Endothelial cell of umbilical vein (primary cell): Measurements from ENCODE around the gene CALHM1. TPM values are rescaled to one million over a fixed set of nuclear protein-coding genes. Genes with fewer than 3 reads are reported as not detected.

Experiments
- BruUV-seq: library from RNA; stranded (reverse); fragments of 400-500 nt; replicated peaks from 2 replicates; lab custom pipeline; 2021; lab: Mats Ljungman, UMichigan
- CTCF ChIA-PET: fragments of 300-600, 350-600 bp; sonication (Branson Sonifier 250); formaldehyde crosslinking; loops from one replicate; lab custom pipeline; 2021; ENCODE audit warnings: antibody characterized with exemption, inconsistent platforms; lab: Charles Lee
- POLR2A ChIA-PET: fragments of 300-600, 350-600 bp; sonication (Branson Sonifier 250); formaldehyde crosslinking; loops from one replicate; lab custom pipeline; 2021; ENCODE audit warnings: antibody characterized with exemption, inconsistent platforms; lab: Charles Lee
- DNase-seq: peaks from one replicate; pipeline ENCODE4 v3.0.0-alpha.2; 2011; ENCODE audit warnings: low read depth, low spot score
- FAIRE-seq: peaks from 2 replicates; lab custom pipeline; 2011; peaks lifted over from hg19 to GRCh38; lab: Jason Lieb, UNC
- H2AFZ ChIP-seq: 2 replicates; pipeline ENCODE4 v1.6.0; 2012; ENCODE audit warnings: low read depth, low read length, control low read depth, inconsistent platforms
- H3K27ac ChIP-seq: 2 replicates; pipeline ENCODE4 v1.5.1; 2011; ENCODE audit warnings: low read depth, mild to moderate bottlenecking, control low read depth, low read length, moderate library complexity; ENCODE audit not compliant: insufficient read depth
- H3K27me3 ChIP-seq, 2 experiments: 2 replicates each; pipeline versions ENCODE4 v1.6.0 to v1.6.1; 2011; ENCODE audit warnings: low read length in 2 of 2, mixed read lengths in 1 of 2; ENCODE audit not compliant: control insufficient read depth in 2 of 2, insufficient read depth in 2 of 2
- H3K36me3 ChIP-seq, 2 experiments: 2 replicates in 1 of 2; 3 replicates in 1 of 2; pipeline ENCODE4 v1.5.1; 2011; ENCODE audit warnings: low read length in 2 of 2, mild to moderate bottlenecking in 1 of 2, moderate library complexity in 1 of 2; ENCODE audit not compliant: control insufficient read depth in 2 of 2, insufficient read depth in 2 of 2; ENCODE audit errors: extremely low read depth in 1 of 2
- H3K4me1 ChIP-seq: 3 replicates; pipeline ENCODE4 v1.5.1; 2011; ENCODE audit warnings: mild to moderate bottlenecking, low read length; ENCODE audit not compliant: control insufficient read depth, insufficient read depth; ENCODE audit errors: extremely low read depth
- H3K4me2 ChIP-seq: 2 replicates; pipeline ENCODE4 v1.6.1; 2011; ENCODE audit warnings: low read length, control low read depth, mixed read lengths; ENCODE audit not compliant: insufficient read depth
- H3K4me3 ChIP-seq, 3 experiments: fragments of 200-600 bp in 1 of 3; sonication (generic), shearing (Covaris generic) in 1 of 3; replicated peaks in 1 of 3; 2 replicates each; pipeline ENCODE4 v1.5.1; 2011 to 2016; ENCODE audit warnings: control low read depth in 3 of 3, low read length in 3 of 3, mild to moderate bottlenecking in 2 of 3, inconsistent platforms in 1 of 3, low read depth in 1 of 3, moderate library complexity in 1 of 3; ENCODE audit not compliant: insufficient read depth in 1 of 3
- H3K79me2 ChIP-seq: 2 replicates; pipeline ENCODE4 v1.6.0; 2012; ENCODE audit warnings: low read length, inconsistent platforms; ENCODE audit not compliant: control insufficient read depth, insufficient read depth
- H3K9ac ChIP-seq: replicated peaks from 2 replicates; pipeline ENCODE3; 2011; ENCODE audit warnings: low read length, control low read depth; ENCODE audit not compliant: insufficient read depth; ENCODE audit errors: extremely low read depth
- H3K9me1 ChIP-seq: replicated peaks from 3 replicates; pipeline ENCODE4 v1.6.0; 2011; ENCODE audit warnings: mild to moderate bottlenecking, low read length; ENCODE audit not compliant: control insufficient read depth, insufficient read depth; ENCODE audit errors: extremely low read depth
- H3K9me3 ChIP-seq: replicated peaks from 2 replicates; pipeline ENCODE4 v1.5.1; 2012; ENCODE audit warnings: low read length, inconsistent platforms; ENCODE audit not compliant: control insufficient read depth, insufficient read depth
- H4K20me1 ChIP-seq: replicated peaks from 2 replicates; pipeline ENCODE3; 2011; ENCODE audit warnings: mild to moderate bottlenecking, low read length; ENCODE audit not compliant: control insufficient read depth, insufficient read depth; ENCODE audit errors: extremely low read depth
- CTCF ChIP-seq, 2 donors: IDR thresholded peaks; 1 replicate in 1 of 2; 2 replicates in 1 of 2; pipeline ENCODE4 v1.5.1; 2011; ENCODE audit warnings: low read length in 2 of 2, mild to moderate bottlenecking in 2 of 2, moderate library complexity in 2 of 2, control low read depth in 1 of 2, inconsistent platforms in 1 of 2, low read depth in 1 of 2; ENCODE audit not compliant: insufficient read depth in 1 of 2; ENCODE audit errors: extremely low read depth in 1 of 2
- EZH2 ChIP-seq: IDR thresholded peaks from 2 replicates; pipeline ENCODE4 v1.6.1; 2012; ENCODE audit warnings: borderline replicate concordance, low read depth, mild to moderate bottlenecking, moderate library complexity, low read length, inconsistent platforms; ENCODE audit not compliant: severe bottlenecking
- FOS ChIP-seq: IDR thresholded peaks from 2 replicates; pipeline ENCODE4 v1.6.1; 2011; ENCODE audit warnings: mild to moderate bottlenecking, low read length, moderate library complexity, borderline replicate concordance; ENCODE audit not compliant: insufficient read depth
- GATA2 ChIP-seq: IDR thresholded peaks from 2 replicates; pipeline ENCODE4 v1.7.0; 2011; ENCODE audit warnings: low read depth, mild to moderate bottlenecking, moderate library complexity, mixed read lengths, low read length; ENCODE audit not compliant: insufficient read length, insufficient read depth
- JUN ChIP-seq: IDR thresholded peaks from 2 replicates; pipeline ENCODE4 v1.6.1; 2011; ENCODE audit warnings: borderline replicate concordance, low read depth; ENCODE audit not compliant: insufficient read length, insufficient read depth
- MAX ChIP-seq: IDR thresholded peaks from 2 replicates; pipeline ENCODE4 v1.6.1; 2011; ENCODE audit not compliant: insufficient read depth, insufficient read length
- MYC ChIP-seq: IDR thresholded peaks from one replicate; pipeline ENCODE4 v1.6.1; 2011; ENCODE audit warnings: mild to moderate bottlenecking, low read depth, low read length
- POLR2A ChIP-seq: IDR thresholded peaks from 2 replicates; pipeline ENCODE4 v1.6.1; 2012; ENCODE audit warnings: low read depth, mild to moderate bottlenecking, control low read depth, low read length
- POLR2AphosphoS5 ChIP-seq: IDR thresholded peaks from 2 replicates; pipeline ENCODE4 v1.6.1; 2012; ENCODE audit warnings: low read depth, mild to moderate bottlenecking, control low read depth, low read length, moderate library complexity; ENCODE audit not compliant: insufficient read depth
- dilution Hi-C: fragments of 300-500 bp; cut with MboI; formaldehyde crosslinking; loops from one replicate; pipeline ENCODE4 v1.15.0; 2019; ENCODE audit warnings: low sequenced_read_pairs; ENCODE audit not compliant: extremely low pct_ligation_motif_present
- intact Hi-C: fragments of 100-400 bp; cut with micrococcal nuclease; formaldehyde crosslinking; loops from one replicate; pipeline ENCODE4 v1.10.0; 2022
- polyA plus RNA-seq, 4 experiments: library from polyadenylated mRNA; depleted of rRNA in 3 of 4; stranded (reverse) in 3 of 4; unstranded in 1 of 4; fragments of >200 nt; gene quantifications; 2 replicates each; pipeline versions ENCODE4 v1.2.1 to v1.2.3, GENCODE V29; 2011 to 2012; ENCODE audit warnings: missing spikeins in 1 of 4
- total RNA-seq: library from RNA; stranded (reverse); gene quantifications from 2 replicates; pipeline ENCODE4 v1.2.3, GENCODE V29; 2021

Gene CALHM1
- total and polyA plus RNA-seq, 2 donors (not counting 3 experiments of a cell fraction or from before 2014, with no cell fraction given): not detected

- H3K27ac ChIP-seq: no peak overlapping the region
- no TSS peak for BruUV-seq
- no peaks in the 10 kb centered on the region for H4K20me1 ChIP-seq
- CTCF ChIA-PET: interaction anchor here (0.6 kb wide), 1 partner anchor 59 kb away, joined by 3 read pairs; no protein-coding TSS in a partner anchor
- FAIRE-seq (no peak), DNase-seq (no peak)
- no peaks in the 10 kb centered on the region for H3K79me2 ChIP-seq
- peaks cover 37 to 44% of the 10 kb centered on the region in 2 experiments for H3K36me3 ChIP-seq
- dilution Hi-C loops: no loop called here
- POLR2A ChIA-PET: no interaction called here
- no peaks in the 10 kb centered on the region for H3K9me1 ChIP-seq
- no peak overlapping the region for H3K4me3 ChIP-seq
- no peak overlapping the region for H3K9ac ChIP-seq
- H3K4me1 ChIP-seq: peaks cover 4% of the 10 kb centered on the region
- TF ChIP-seq FOS (no peak), JUN (no peak), MAX (no peak), CTCF (IDR thresholded peaks at IDR 0.05; ENCODE audit: extremely low read depth in 1 of 2, insufficient read depth in 1 of 2, low read depth in 1 of 2, low read length in 2 of 2) (no peak), GATA2 (no peak), POLR2AphosphoS5 (no peak), EZH2 (no peak), POLR2A (no peak), MYC (no peak)
- H3K9me3 ChIP-seq: no peaks in the 10 kb centered on the region
- intact Hi-C loops: loop anchor here (2.0 to 10.0 kb wide), 2 partner anchors 23 to 261 kb away; no protein-coding TSS in a partner anchor
- no peak overlapping the region for H3K4me2 ChIP-seq
- no peaks in the 10 kb centered on the region for H3K27me3 ChIP-seq
- H2AFZ ChIP-seq: no peak overlapping the region
These were observed 35.0 kb downstream of the CALHM1 start for GRCh38 chr10:103423748-103424147.
